UCSD-AML1 (cell line): ENCODE measurements around the gene KCNG2.

Source experiments
- DNase-seq: peaks from one replicate; lab custom pipeline; 2025; ENCODE audit not compliant: unreplicated experiment; lab: John Stamatoyannopoulos, UW

KCNG2 gene

GRCh38 chr18:79766308-79766707 lies 31.4 kb upstream of the KCNG2 start:
- DNase-seq: no peak

GRCh38 chr18:79768745-79769144 lies 29.0 kb upstream of the KCNG2 start:
- DNase-seq: no peak

GRCh38 chr18:79769698-79770500 lies 27.8 kb upstream of the KCNG2 start:
- no peak for DNase-seq

GRCh38 chr18:79770501-79770815 lies 27.3 kb upstream of the KCNG2 start:
- no peak for DNase-seq

- DNase-seq: no peak
Observed at GRCh38 chr18:79770826-79771225, 26.9 kb upstream of the KCNG2 start.

- DNase-seq: no peak
Observed at GRCh38 chr18:79771446-79772107, 26.2 kb upstream of the KCNG2 start.

- no peak for DNase-seq
Observed at GRCh38 chr18:79772108-79772864, 25.5 kb upstream of the KCNG2 start.

- DNase-seq: no peak
Observed at GRCh38 chr18:79772865-79773696, 24.7 kb upstream of the KCNG2 start.

GRCh38 chr18:79774111-79774510 lies 23.6 kb upstream of the KCNG2 start:
- no peak for DNase-seq

- no peak for DNase-seq
Observed at GRCh38 chr18:79775441-79776221, 22.1 kb upstream of the KCNG2 start.

- DNase-seq: no peak
Observed at GRCh38 chr18:79776674-79777073, 21.1 kb upstream of the KCNG2 start.

- DNase-seq: no peak
Observed at GRCh38 chr18:79778291-79778791, 19.4 kb upstream of the KCNG2 start.

GRCh38 chr18:79779021-79779699 lies 18.6 kb upstream of the KCNG2 start:
- DNase-seq: no peak

- no peak for DNase-seq
Observed at GRCh38 chr18:79779700-79780190, 18.0 kb upstream of the KCNG2 start.

GRCh38 chr18:79780547-79780946 lies 17.2 kb upstream of the KCNG2 start:
- no peak for DNase-seq

GRCh38 chr18:79781331-79781941 lies 16.3 kb upstream of the KCNG2 start:
- DNase-seq: no peak

GRCh38 chr18:79782566-79783308 lies 15.0 kb upstream of the KCNG2 start:
- DNase-seq: no peak
